HepG2 (cell line): ENCODE results near the gene ENG.

Source experiments
- EZH2 ChIP-seq: conservative IDR thresholded peaks from 2 replicates; pipeline ENCODE4 v1.6.1; 2012; ENCODE audit warnings: mild to moderate bottlenecking, low read depth, low read length, moderate library complexity
- MTA3 ChIP-seq: sonication (generic); formaldehyde crosslinking; IDR thresholded peaks from 2 replicates; pipeline ENCODE4 v1.4.0; 2020; ENCODE audit warnings: missing genetic modification reagents
- ZNF232 ChIP-seq: sonication (generic); formaldehyde crosslinking; IDR thresholded peaks from 2 replicates; pipeline ENCODE4 v1.4.0; 2020; ENCODE audit warnings: missing genetic modification reagents, borderline replicate concordance
- ZNF768 ChIP-seq: sonication (generic); formaldehyde crosslinking; IDR thresholded peaks from 2 replicates; pipeline ENCODE4 v1.4.0; 2020; ENCODE audit warnings: missing genetic modification reagents

- TF ChIP-seq ZNF232 (CRISPR knock-in tag), result no peak
- no peak for TF ChIP-seq MTA3 (CRISPR knock-in tag)
- TF ChIP-seq EZH2, result no peak
- no peak for TF ChIP-seq ZNF768 (CRISPR knock-in tag)
These were observed 39.6 kb downstream of the ENG start for GRCh38 chr9:127814619-127815511.
